GM21786 (cell line): Measurements from ENCODE around the gene MYO10.
"Not testable (repeated sequence)": the region's sequence is repeated elsewhere in the genome, so short reads cannot be mapped to it uniquely, and the experiment has no call there.

Experiments used
- ATAC-seq: cut with Tn5 transposase; IDR thresholded peaks from one replicate; pipeline ENCODE4 v1.9.1; 2021; ENCODE audit not compliant: unreplicated experiment

Gene MYO10

DNA sequence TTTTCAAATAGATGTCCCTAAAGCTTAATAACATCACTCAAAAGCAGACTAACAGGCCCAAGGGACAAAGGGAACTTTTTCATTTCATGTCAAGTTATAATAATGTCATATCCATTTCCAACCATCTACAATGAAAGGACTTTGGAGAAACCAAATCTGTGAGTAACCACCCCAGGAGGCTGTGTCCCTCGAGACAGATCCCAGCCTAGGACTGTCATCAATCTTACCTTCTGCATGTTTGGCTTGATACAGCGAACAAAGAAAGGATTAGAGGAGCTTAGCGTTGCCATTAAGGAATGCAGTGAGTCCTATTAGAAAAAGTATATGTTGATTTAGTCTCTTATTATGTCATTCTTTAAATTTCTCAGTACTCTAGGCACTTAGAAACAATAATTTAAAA is 181.5 kb downstream of the MYO10 start:
- no peak for ATAC-seq

DNA sequence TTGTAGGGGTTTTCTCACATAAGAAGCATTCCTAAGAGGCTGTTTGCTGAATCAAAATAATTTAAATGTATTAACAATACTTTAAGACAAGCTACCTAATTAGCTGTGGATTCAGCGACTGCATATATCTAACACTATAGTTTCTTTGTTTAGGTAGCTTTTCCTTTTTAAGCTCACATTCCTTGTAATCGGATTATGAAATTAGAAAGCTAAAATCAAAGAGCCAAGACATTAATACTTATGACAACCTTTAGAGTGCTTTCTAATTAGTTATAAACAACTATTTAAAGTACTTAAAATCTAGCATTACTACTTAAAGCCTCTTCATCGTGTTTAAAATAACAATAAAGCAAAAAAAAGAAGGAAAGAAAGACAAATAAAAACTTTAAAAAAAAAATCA is 182.0 kb downstream of the MYO10 start:
- ATAC-seq: no peak

DNA sequence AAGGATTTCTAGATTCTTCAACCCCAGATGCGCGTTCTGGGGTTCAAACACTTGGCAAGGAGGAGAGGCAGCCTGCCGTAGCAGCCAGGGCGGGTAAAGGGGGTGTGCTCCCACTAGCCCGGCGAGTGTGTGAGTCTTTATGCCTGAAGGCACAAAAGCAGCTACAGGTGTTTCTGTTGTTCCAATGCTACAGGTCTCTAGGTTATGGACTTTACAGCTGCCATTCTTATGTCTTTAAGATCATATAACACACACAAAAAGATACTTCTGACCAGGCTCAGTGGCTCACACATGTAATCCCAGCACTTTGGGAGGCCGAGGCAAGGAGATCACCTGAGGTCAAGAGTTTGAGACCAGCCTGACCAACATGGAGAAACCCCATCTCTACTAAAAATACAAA is 185.6 kb downstream of the MYO10 start:
- ATAC-seq: no peak

DNA sequence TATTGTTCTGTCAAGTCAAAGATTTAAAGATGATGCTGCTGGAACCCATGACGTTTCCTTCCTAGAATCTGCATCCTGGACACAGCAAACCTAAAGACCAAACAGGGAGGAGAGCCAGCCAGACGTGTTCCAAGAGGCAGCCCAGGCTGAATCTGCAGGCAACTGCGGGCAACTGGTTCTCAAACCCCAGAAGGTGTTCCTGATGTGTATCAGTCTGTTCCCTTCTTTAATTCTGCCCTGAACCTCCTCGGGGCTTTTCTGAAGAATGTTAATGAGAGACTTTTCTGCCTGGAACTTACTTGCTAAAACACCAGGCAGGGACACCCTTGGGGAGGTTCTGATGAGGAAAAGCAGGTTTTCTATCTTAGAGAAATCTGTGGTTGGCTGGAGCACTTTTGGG is 186.5 kb downstream of the MYO10 start:
- no peak for ATAC-seq

DNA sequence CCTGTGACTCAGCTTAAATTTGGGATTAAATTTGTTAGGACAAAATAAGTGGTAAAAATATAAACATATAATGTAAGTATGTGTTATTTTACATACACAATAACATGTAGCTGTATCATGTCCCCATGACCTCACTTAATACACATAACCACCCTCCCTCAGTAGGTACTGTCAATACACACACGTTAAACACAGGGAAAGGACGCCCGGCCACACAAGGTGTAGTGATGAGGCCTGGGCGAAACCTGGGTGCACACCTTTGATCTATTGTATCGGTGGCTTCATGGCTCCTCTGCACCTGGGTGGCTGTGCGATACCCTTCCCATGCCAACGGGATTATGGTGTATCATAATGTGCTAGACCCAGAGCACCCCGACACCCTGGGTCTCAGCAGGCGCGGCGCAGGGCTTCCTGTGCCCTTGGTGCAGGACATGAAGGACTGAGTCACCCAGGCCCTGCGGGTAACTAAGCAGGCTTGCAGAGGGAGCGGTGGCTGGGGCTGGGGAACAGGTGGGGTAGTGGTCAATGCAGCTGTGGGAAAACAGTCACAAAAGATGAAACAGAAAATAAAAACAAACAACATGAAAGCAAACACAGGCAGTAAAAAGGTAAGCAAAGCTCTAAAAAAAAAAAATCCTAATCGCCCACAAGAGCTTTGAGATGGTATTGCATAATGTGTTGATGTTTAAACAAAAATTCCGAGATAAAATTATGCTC is 191.8 kb downstream of the MYO10 start:
- no peak for ATAC-seq

DNA sequence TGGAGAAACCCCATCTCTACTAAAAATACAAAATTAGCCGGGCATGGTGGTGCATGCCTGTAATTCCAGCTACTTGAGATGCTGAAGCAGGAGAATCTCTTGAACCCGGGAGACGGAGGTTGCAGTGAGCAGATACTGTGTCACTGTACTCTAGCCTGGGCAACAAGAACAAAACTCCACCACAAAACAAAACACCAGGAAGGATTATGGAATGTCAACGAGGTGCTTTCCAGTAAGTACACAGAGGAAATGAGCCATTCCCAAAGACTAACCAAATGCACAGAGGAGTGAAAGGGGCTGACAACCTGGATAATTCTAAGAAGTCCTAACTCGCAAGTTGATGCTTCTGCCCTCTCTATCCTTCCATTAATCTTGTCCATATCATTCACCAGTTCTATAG is 193.2 kb downstream of the MYO10 start:
- ATAC-seq: no peak

DNA sequence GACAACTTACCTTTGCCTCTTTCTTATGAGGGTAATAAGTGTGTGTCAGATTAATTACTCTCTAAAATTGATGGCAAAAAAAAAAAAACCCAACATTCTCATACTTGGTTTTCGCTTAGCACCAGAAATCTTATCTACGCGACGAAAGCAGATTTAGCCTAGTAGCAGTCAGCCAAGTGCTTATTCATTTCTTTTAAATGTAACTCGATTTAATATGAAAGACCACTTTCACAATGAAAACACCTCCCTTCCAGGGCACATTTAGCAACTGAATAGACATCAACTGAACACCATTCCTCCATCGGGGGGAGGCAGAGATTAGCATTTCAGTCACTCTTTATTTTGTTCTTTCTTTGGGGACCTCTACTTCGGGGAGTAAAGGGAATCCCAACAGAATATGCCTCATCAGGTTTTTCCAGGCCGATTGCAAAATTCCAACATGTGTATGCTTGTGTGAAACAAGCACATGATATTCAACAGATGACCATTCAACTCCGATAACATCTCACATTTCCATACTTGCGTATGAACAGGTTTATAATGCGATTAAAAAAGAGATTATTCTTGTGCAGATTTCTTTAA is 195.2 kb downstream of the MYO10 start:
- no peak for ATAC-seq

DNA sequence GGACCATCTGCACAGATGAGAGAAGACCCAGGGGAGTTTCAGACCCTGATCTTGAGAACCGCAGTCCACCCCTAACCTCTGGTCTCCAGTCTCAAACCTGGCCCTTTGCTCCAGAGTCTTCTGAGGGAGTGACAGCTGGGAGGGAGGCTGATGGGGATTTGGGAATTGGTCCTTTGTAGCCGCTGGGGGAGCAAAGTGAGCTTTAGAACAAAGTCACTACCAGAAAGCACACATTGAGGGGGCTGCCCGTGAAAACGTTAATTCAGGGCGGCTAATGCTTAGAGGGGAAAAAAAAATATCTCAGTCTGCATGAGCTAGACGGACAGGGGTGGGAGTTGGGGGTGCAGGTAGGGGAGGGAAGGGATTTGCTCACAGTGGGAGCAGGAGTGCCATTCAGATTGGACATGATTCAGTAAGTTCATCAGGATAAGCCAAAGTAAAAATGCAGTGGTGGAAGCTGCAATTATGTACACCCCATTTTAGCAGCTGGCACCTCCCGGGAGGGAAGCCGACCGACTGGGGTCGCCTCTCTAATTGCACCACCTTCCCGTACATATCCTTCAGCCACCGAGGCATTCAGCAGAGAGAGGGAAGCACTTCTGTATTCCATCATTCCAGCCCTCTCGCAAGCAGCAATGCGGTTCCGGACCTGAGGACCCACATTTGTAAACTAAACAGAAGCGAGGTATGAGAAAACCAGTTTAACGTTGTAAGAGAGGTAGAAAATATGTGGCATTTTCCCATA is 195.8 kb downstream of the MYO10 start:
- ATAC-seq: no peak

DNA sequence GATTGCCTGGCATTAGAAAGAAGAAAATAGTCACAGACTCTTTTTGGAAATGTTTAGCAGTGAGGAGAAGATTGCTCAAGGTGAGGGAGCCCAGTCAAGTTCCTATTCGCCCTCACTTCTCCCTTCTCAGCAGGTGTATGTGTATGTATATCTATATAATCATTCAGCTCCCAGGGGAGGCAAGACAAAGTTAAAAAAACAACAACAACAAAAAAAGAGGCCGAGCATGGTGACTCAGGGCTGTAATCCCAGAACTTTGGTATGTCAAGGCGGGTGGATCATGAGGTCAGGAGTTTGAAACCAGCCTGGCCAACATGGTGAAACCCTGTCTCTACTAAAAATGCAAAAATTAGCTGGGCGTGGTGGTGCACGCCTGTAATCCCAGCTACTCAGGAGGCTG is 197.7 kb downstream of the MYO10 start:
- not testable (repeated sequence) for ATAC-seq

DNA sequence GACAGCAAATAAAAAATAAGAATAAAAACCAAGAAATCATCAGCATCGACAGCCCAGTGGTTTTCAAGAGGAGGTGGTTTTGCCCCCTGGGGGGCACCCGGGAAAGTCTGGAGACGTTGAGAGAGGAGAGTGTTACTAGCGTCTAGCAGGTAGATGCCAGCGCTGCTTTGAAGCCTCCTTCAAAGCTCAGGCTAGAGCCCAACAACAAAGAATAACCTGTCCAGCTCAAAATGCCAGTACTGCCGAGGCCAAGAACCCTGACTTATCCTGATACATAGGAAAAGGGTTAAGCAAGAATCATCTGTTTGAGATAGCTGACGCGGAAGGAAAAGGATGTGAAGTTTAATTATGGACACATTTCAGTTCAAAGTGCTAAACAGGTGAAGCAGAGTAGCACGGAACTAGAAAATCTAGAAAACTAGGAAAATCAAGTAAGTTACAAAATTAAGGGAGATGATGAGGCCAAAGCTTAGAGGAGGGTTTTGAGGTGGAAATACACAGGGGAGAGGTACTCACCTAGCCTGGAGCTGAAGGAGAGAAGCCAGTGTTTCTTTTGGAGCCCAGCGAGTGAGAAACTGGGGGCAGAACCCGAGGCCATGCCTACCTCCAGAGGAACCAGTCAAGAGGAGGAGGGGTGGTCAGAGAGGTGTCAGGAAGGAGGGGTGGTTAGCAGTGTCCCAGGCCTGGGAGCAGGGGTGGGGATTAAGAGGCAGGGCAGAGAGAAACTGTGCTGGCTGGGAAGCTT is 198.3 kb downstream of the MYO10 start:
- no peak for ATAC-seq

DNA sequence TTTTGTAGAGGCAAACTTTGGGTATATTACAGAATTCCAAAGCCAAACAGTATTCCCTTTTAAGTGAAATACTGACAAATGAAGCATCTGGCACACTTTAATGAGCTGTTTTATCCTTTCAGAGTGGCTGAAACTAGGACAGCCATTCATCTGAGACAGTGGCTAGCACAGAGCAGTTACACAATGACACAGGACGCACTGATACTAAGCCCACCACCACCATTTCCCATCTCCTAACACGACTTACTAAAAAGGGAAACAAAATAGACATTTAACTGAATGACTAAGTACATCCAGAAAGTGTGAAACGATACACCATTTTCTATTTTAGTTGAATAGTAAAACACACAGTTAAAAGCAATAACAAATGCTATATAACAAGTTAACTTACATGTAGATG is 198.9 kb downstream of the MYO10 start:
- no peak for ATAC-seq

DNA sequence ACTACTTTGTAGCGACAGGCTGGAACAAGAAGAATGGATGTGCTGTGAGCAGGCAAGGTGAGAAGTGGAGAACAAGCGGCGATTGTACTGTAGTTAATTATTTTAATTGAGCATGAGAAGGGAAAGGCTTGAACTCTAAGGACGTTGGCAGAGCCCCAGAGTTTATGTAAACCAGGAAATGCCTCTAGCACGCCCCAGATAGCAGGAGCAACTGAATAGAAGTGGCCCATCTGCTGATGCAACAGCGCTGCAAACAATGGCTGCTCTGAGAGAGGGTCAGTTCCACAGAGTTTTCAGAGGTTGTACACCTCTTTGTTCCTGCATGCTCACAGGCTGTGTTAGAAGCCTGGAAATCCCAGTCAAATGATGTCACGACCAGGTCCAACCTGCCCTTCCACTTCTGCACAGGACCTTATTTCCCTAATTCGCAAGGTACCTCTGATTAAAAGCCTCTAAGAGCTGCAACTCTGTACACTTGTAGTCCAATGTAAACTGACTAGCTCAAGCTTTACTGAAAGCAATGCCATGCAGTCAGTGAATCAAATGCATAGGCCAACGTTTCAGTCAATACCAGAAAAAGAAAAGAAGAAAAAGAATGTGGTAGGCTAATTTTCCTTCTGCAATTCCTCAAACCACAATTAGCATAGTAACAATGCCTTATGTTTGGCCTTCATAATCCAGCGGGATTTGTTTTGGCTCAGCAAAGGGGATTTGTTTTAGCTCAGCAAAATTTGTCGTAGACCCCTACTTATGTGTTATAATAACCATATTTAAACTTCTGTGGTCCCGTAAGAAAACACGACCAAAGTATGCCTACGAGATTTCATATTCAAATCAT is 199.7 kb downstream of the MYO10 start:
- no peak for ATAC-seq

DNA sequence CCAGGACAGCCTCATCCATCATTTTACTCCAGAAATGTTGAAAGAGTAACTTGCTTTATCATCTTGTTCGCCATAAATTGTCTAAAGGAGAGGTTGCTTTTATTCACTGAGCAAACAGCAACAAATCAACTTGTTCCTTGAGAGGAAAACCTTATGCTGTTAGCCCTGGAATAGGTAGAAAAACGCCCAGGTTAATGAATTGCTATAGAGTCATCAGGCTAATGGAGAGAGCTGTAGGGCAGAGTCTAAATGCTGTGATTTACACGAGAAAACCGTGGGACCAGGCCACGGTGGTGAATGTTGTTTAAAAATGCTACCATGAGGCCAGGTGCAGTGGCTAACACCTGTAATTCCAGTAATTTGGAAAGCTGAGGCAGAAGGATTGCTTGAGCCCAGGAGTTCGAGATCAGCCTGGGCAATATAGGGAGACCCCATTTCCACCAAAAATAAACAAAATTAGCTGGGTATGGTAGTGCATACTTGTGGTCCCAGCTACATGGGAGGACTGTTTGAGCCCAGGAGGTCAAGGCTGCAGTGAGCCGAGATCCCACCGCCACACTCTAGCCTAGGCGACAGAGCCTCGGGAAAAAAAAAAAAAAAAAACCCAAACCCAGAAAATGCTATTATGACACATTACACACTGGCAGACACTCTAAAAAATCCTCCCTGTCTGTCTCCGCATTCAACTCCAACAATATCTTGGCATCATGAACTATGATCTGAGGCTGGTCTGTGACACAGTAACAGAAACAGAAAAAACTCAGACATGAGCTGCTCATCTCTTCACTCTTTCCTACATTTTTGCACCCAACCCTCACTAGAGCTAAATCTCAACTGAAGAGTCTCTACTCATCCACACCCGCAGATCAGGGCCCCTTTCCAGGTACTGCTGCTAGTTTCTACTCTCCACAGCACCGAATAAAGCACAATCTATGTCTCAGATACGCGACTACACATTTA is 200.7 kb downstream of the MYO10 start:
- no peak for ATAC-seq

DNA sequence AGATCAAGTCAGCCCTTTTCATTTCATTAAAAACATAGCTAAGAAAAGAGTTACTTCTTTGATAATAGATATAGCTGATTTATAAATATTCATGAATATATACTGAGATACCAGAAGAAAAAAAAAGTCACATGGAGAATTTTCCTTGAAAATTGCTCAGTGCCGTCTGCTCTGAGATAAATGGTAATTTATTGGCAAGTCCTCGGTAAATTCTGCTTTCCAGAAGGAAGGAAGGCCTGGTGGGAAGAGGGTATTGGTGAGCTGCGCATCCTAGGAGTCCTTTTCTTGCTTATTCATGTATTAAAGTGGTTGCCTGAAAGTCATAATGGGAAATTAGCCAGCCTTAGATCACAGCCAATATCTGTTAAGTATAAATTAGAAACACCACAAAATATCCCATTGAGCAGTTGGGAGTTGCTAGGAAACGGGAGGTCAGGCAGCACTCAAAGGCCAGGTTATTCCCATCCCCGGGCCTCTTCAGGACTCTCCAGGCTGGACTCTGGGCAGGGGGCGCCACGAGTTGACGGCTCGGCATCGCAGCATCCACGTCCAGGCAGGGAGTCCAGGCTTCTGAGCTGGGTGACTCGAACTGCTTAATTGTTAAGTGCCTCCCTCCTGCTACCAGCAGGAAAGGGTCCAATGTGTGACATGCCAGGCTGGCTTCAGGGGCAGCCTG is 202.6 kb downstream of the MYO10 start:
- ATAC-seq: no peak

DNA sequence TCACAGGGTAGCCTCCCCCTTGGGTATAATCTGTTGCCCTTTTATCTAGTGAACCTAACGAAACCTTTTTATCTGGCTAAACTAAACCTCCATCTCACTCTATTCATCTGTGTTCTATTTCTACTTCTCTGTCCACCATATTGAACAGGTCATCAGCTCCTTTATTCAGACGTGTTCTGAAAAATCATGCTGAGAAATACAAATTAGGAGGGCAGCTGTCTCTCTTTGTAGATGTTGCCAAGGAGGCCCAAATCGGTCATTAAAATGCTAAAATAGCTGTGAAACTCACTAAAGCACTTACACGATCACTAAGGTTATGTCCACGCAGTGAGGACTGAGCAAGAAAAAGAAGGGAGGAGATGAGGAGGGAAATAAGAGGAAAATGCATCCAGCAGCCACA is 203.7 kb downstream of the MYO10 start:
- no peak for ATAC-seq

DNA sequence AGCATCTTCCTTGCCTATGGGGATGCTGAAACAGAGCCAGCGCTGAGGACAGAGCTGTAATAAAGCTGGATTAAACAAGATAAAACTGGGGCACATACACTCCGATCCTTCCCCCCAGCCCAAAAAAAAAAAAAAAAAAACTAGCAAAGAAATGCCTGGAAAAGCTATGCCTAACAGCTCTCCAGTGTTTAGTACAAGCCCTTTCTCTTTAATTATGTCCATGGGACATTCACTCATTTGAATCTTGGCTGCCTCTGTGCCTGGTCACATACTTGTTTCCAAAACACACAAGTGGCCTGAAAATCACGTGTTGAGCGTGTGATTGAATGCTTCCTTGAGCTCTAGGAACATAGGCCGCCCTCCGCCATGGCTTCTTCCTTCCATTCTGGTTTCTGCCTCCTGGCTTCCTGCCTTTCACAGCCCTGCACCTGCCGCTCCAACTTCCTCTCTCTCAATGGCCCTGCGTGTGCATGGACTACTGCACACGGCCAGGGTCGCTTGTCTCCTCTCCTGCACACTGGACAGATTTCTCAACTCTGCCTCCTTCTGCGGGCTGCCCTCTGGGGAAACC is 208.2 kb downstream of the MYO10 start:
- no peak for ATAC-seq

DNA sequence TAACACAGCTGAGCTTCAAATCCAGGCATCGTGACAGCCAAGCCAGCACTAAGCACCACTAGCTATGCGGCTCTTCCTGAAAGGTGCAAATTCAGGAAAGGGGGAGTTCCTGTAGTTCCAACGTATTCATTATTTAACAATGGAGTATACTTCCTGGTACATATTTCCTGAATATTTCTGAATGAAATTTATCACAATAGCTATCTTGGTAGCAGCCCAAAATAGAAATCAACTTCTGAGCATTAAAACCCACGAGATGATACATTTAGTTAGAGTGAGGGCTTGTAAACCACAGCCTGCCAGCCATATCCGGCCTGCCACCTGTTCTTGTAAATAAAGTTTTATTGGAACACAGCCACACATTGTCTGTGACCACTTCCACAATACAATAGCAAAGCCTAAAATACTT is 209.5 kb downstream of the MYO10 start:
- no peak for ATAC-seq

DNA sequence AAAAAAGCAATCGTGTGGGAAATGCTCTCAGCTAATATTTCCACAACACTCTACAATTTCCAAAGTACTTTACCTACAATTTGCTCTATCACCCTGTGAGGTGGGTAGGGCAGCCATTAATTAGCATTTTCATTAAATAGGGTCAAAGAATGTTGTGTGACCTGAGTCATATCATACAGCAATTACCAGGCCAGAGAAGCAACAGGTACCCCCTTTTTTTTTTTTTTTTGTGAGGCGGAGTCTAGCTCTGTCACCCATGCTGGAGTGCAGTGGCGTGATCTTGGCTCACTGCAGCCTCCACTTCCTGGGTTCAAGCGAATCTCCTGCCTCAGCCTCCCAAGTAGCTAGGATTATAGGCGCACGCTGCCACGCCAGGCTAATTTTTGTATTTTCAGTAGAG is 210.5 kb downstream of the MYO10 start:
- no peak for ATAC-seq

DNA sequence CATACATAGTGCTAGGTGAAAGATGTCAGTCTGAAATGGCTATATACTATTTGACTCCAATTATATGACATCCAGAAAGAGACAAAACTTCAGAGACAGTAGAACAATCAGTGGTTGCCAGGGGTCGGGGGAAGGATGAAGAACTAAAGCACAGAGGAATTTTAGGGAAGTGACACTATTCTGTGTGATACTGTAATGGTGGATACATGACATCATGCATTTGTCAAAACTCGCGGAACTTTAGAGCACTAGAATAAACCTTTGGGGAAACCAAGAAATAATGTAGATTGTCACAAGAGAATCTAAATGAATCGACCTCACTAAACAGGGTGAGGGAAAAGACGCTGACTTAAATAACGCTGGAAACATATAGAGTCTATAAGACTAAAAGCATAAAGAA is 212.3 kb downstream of the MYO10 start:
- no peak for ATAC-seq
